Lung (tissue), 12 donors: ENCODE measurements around the gene PARD3. TPM values are rescaled to one million over a fixed set of nuclear protein-coding genes. Genes with fewer than 3 reads are reported as not detected.
A peak's percentile ranks its signal among the peaks of the same experiment; 100 is the strongest.

Source experiments
- ATAC-seq: fragments of 200-7000 bp; cut with Tn5 transposase; one replicate; pipeline ENCODE4 v1.9.1; 2020; ENCODE audit warnings: moderate number of reproducible peaks; ENCODE audit not compliant: insufficient read depth, low FRiP score
- DNase-seq, 3 donors: peaks; one replicate each; pipeline ENCODE4 v3.0.0-alpha.2; 2013 to 2017
- H3K27ac ChIP-seq, 2 donors: one replicate each; pipeline ENCODE4 v1.5.1; 2013; ENCODE audit warnings: mild to moderate bottlenecking in 2 of 2, moderate library complexity in 2 of 2, control low read depth in 1 of 2, inconsistent platforms in 1 of 2, low read depth in 1 of 2, low read length in 1 of 2
- H3K27me3 ChIP-seq, 3 donors: one replicate each; pipeline ENCODE4 v1.5.1; 2013; ENCODE audit warnings: low read length in 2 of 3; ENCODE audit not compliant: control insufficient read depth in 3 of 3, insufficient read depth in 3 of 3
- H3K36me3 ChIP-seq, 4 donors: one replicate each; pipeline ENCODE4 v1.5.1; 2013; ENCODE audit warnings: low read length in 4 of 4, mild to moderate bottlenecking in 1 of 4, moderate library complexity in 1 of 4; ENCODE audit not compliant: control insufficient read depth in 4 of 4, insufficient read depth in 4 of 4
- H3K4me1 ChIP-seq, 5 donors: one replicate each; pipeline ENCODE4 v1.5.1; 2013; ENCODE audit warnings: low read length in 5 of 5, mild to moderate bottlenecking in 2 of 5, moderate library complexity in 1 of 5; ENCODE audit not compliant: control insufficient read depth in 5 of 5, insufficient read depth in 5 of 5
- H3K4me3 ChIP-seq: one replicate; pipeline ENCODE4 v1.5.1; 2013; ENCODE audit warnings: mild to moderate bottlenecking, control low read depth, moderate library complexity
- H3K9ac ChIP-seq, 2 donors: one replicate each; pipeline ENCODE4 v1.5.1; 2013; ENCODE audit warnings: low read length in 2 of 2, control low read depth in 1 of 2; ENCODE audit not compliant: insufficient read depth in 1 of 2
- H3K9me3 ChIP-seq, 4 donors: one replicate each; pipeline ENCODE4 v1.5.1; 2013; ENCODE audit warnings: low read length in 3 of 4, mild to moderate bottlenecking in 1 of 4, moderate library complexity in 1 of 4; ENCODE audit not compliant: control insufficient read depth in 4 of 4, insufficient read depth in 3 of 4
- whole genome bisulfite sequencing, 2 donors: extraction: QIAGEN DNeasy Blood & Tissue Kit; methylation state at CpG; one replicate each; pipeline ENCODE4 v1.1.7; 2013; 5-methylcytosine and 5-hydroxymethylcytosine counted together
- polyA plus RNA-seq, 2 donors: library from polyadenylated mRNA; stranded (reverse); fragments of 200-250 nt; gene quantifications; one replicate each; pipeline ENCODE4 v1.2.1, GENCODE V29; 2013
- total RNA-seq, 2 donors: library from RNA; depleted of rRNA in 1 of 2; stranded (reverse); fragments of >200 nt in 1 of 2; gene quantifications; one replicate each; pipeline ENCODE4 v1.2.1, GENCODE V29; 2014 to 2021
- TF ChIP-seq, protein P1 (sequence below): IDR thresholded peaks from 2 replicates; pipeline ENCODE4 v1.5.1; 2012; ENCODE audit warnings: mild to moderate bottlenecking; ENCODE audit errors: control extremely low read depth, extremely low read depth
- donor health status: control.
- donor health status: control.
- donor health status: Bipolar disorder and iron deficiency.
- donor health status: healthy.
- donor health status: DM: yes; HTN: yes; CAD: no.

The PARD3 gene
- total and polyA plus RNA-seq, 4 donors, result 10.3 to 69.2 (median 27.6) TPM

DNA sequence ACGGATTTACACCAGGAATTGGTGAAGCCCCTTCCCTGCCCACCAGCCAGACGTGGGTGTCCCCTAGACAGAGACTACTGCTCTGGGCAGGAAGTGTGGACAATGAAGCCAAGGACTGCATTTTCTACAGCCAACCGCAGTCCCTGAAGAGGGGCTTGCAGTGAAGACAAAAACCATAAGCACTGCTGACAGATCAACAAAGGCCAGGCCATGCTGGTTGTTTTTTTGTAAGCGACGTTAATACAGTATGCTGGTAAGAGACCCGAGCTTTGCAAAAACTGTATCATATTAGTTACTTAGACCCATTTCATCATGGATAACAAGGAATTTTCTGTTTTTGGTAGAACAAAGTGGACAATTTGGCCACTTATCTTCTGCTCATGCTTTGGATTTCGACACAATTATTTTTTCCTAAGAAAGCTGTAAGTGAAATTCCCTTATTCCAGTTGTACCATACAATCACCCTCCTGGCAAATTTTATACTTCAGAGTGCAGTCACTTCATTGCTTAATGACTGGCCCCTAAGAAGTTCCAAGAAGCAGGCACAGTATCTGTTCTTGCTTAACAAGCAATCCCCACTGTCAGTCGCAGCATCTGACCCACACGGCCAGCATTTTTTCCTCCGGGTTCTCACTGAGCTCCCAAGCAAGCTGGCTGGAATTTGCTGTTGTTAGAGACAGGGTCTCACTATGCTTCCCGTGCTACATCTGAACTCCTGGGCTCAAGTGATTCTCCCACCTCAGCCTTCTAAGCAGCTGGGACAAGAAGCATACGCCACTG lies 163.5 kb downstream of the PARD3 start:
- peak in 1 of 3 donors; percentile 36 for DNase-seq
- TF ChIP-seq, protein P1, sequence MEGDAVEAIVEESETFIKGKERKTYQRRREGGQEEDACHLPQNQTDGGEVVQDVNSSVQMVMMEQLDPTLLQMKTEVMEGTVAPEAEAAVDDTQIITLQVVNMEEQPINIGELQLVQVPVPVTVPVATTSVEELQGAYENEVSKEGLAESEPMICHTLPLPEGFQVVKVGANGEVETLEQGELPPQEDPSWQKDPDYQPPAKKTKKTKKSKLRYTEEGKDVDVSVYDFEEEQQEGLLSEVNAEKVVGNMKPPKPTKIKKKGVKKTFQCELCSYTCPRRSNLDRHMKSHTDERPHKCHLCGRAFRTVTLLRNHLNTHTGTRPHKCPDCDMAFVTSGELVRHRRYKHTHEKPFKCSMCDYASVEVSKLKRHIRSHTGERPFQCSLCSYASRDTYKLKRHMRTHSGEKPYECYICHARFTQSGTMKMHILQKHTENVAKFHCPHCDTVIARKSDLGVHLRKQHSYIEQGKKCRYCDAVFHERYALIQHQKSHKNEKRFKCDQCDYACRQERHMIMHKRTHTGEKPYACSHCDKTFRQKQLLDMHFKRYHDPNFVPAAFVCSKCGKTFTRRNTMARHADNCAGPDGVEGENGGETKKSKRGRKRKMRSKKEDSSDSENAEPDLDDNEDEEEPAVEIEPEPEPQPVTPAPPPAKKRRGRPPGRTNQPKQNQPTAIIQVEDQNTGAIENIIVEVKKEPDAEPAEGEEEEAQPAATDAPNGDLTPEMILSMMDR, result no peak
- ATAC-seq, result no peak
- Histone ChIP-seq H3K27me3 (no peaks in the 10 kb centered on the region), H3K36me3 (no peaks in the 10 kb centered on the region), H3K4me3 (no peak overlapping the region), H3K9ac (no peak overlapping the region), H3K27ac (no peak overlapping the region), H3K4me1 (peaks cover 2 to 42% (median 17%) of the 10 kb centered on the region in 5 donors), H3K9me3 (no peaks in the 10 kb centered on the region)
- 78 to 82% methylated on average over 12 of the region's 12 CpGs for WGBS, 2 donors

DNA sequence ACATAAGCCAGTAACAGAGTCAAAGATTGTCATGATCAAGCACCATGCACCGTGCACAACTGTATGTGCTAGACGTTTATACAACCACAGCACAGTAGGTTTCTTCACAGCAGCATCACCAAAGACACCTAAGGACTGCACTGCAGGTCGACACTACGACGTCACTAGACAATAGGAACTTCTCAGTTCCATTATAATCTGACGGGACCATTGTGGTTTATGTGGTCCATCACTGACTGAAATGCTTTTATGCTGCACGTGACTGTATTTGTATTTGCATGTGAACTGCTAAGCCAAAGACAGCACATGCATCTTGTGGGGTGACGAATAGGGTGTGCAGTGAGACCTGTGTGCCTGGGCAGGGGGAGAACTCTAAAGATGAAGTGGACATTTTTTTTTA lies 164.9 kb downstream of the PARD3 start:
- Histone ChIP-seq H3K4me3 (no peak overlapping the region), H3K4me1 (peaks cover 2 to 37% (median 17%) of the 10 kb centered on the region in 5 donors), H3K9me3 (no peaks in the 10 kb centered on the region), H3K27ac (no peak overlapping the region), H3K27me3 (no peaks in the 10 kb centered on the region), H3K9ac (no peak overlapping the region), H3K36me3 (no peaks in the 10 kb centered on the region)
- no peak for ATAC-seq
- no peak for DNase-seq
- TF ChIP-seq, protein P1, result no peak
- 73 to 75% methylated on average over 8 of the region's 8 CpGs for WGBS, 2 donors

DNA sequence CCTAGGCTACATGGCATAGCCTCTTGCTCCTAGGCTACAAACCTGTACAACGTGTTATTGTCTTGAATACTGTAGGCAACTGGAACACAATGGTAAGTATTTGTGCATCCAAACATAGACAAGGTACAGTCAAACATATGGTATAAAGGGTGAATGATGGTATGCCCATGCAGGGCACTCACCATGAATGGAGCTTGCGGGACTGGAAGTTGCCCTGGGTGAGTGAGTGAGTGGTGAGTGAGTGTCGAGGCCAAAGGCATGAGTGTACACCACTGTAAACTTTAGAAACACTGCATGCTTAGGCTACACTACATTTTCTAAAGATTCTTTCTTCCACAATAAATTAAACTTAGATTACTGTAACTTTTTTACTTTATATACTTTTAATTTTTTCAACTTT lies 165.7 kb downstream of the PARD3 start:
- DNase-seq (no peak), ATAC-seq (no peak)
- TF ChIP-seq, protein P1, result no peak
- Histone ChIP-seq H3K27me3 (no peaks in the 10 kb centered on the region), H3K4me3 (no peak overlapping the region), H3K4me1 (peaks cover 0 to 37% (median 17%) of the 10 kb centered on the region in 5 donors), H3K9me3 (no peaks in the 10 kb centered on the region), H3K27ac (no peak overlapping the region), H3K36me3 (no peaks in the 10 kb centered on the region), H3K9ac (no peak overlapping the region)
- WGBS, 2 donors, result 96 to 97% methylated on average over 3 of the region's 3 CpGs

DNA sequence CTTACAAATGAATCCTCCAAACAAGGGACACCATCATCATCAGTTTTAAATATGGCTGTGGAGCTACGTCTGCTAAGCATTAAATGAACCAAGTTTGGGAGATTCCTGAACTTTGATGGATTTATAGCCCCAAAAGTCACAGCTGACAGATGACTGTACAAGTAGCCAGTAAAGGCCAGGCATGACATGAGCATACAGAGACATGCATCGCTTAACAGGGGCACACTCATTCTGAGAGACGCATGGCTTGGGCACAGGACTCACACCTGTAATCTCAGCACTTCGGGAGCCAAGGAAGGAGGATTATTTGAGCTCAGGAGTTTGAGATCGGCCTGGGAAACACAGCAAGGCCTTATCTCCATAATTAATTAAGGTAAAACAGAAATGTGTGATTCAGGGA lies 166.2 kb downstream of the PARD3 start:
- H3K27me3 ChIP-seq, result no peaks in the 10 kb centered on the region
- no peak overlapping the region for H3K9ac ChIP-seq
- no peak overlapping the region for H3K4me3 ChIP-seq
- no peaks in the 10 kb centered on the region for H3K36me3 ChIP-seq
- DNase-seq (no peak), ATAC-seq (no peak)
- H3K9me3 ChIP-seq, result no peaks in the 10 kb centered on the region
- peaks cover 0 to 37% (median 17%) of the 10 kb centered on the region in 5 donors for H3K4me1 ChIP-seq
- TF ChIP-seq, protein P1, result no peak
- no peak overlapping the region for H3K27ac ChIP-seq
- 94 to 95% methylated on average over 5 of the region's 5 CpGs for WGBS, 2 donors
